NB4 (cell line): ENCODE results near the gene PMEPA1.

ENCODE experiments used
- CTCF ChIP-seq: IDR thresholded peaks from one replicate; pipeline ENCODE4 v1.5.1; 2012; ENCODE audit warnings: low read depth, low read length
- POLR2A ChIP-seq: IDR thresholded peaks from 2 replicates; pipeline ENCODE4 v1.6.1; 2011; ENCODE audit warnings: mild to moderate bottlenecking; ENCODE audit not compliant: insufficient read length; ENCODE audit errors: extremely low read depth

GRCh38 chr20:57656252-57656820 lies 53.5 kb downstream of the PMEPA1 start:
- TF ChIP-seq CTCF, result no peak
- no peak for TF ChIP-seq POLR2A
